Mesothelial cell of epicardium (in vitro differentiated cells): ENCODE data around the gene TUBB1. TPM values are rescaled to one million over a fixed set of nuclear protein-coding genes. Genes with fewer than 3 reads are reported as not detected.

ENCODE experiments used
- DNase-seq, 2 experiments: peaks; one replicate each; pipeline ENCODE4 v3.0.0; 2021; ENCODE audit warnings: low spot score in 2 of 2; ENCODE audit not compliant: unreplicated experiment in 2 of 2
- H3K27ac Mint-ChIP-seq: 2 replicates; pipeline ENCODE4 v1.8.0; 2021; ENCODE audit warnings: mixed read lengths
- H3K27me3 Mint-ChIP-seq: 2 replicates; pipeline ENCODE4 v1.8.0; 2021; ENCODE audit warnings: low read depth, mixed read lengths
- H3K36me3 Mint-ChIP-seq: 2 replicates; pipeline ENCODE4 v1.8.0; 2021; ENCODE audit warnings: mixed read lengths
- H3K4me1 Mint-ChIP-seq: 2 replicates; pipeline ENCODE4 v1.8.0; 2021; ENCODE audit warnings: mixed read lengths
- H3K4me3 Mint-ChIP-seq: 2 replicates; pipeline ENCODE4 v1.8.0; 2021; ENCODE audit warnings: mild to moderate bottlenecking, moderate library complexity, mixed read lengths
- H3K9me3 Mint-ChIP-seq: 2 replicates; pipeline ENCODE4 v1.8.0; 2021; ENCODE audit warnings: mixed read lengths
- total RNA-seq: library from RNA; stranded (reverse); gene quantifications from 3 replicates; pipeline ENCODE4 v1.2.1, GENCODE V29; 2021
- TF ChIP-seq, protein P1 (sequence below): fragments of 200-600 bp; sonication (generic); IDR thresholded peaks from one replicate; pipeline ENCODE4 v1.5.0; 2021; ENCODE audit warnings: antibody characterized with exemption; ENCODE audit not compliant: unreplicated experiment

The TUBB1 gene
- total RNA-seq, 1 donor from 2014 or later: not detected

DNA sequence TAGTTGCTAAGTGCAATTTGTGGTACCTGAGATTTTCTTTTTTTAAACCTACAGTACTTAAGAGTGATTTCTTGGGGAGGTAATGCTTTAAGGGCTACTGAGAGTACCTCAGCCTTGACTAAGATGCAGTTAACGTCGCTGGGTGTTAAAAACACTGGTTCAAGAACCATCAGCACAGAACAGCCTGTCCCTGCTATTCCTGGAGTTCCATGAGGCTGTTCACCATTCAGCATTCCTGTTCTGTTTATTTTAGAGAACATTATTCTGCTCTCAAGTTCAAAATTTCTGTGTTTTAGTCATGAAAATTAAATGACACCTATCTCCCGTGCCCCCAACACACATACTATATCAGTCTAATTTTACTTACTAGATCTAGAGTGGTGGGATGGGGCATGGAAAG, 25.1 kb downstream of the TUBB1 start:
- H3K4me3 Mint-ChIP-seq: no peak overlapping the region
- no peaks in the 10 kb centered on the region for H3K9me3 Mint-ChIP-seq
- peaks cover 1% of the 10 kb centered on the region for H3K27me3 Mint-ChIP-seq
- DNase-seq: no peak
- peaks cover 31% of the 10 kb centered on the region for H3K4me1 Mint-ChIP-seq
- no peak overlapping the region for H3K27ac Mint-ChIP-seq
- TF ChIP-seq, protein P1, sequence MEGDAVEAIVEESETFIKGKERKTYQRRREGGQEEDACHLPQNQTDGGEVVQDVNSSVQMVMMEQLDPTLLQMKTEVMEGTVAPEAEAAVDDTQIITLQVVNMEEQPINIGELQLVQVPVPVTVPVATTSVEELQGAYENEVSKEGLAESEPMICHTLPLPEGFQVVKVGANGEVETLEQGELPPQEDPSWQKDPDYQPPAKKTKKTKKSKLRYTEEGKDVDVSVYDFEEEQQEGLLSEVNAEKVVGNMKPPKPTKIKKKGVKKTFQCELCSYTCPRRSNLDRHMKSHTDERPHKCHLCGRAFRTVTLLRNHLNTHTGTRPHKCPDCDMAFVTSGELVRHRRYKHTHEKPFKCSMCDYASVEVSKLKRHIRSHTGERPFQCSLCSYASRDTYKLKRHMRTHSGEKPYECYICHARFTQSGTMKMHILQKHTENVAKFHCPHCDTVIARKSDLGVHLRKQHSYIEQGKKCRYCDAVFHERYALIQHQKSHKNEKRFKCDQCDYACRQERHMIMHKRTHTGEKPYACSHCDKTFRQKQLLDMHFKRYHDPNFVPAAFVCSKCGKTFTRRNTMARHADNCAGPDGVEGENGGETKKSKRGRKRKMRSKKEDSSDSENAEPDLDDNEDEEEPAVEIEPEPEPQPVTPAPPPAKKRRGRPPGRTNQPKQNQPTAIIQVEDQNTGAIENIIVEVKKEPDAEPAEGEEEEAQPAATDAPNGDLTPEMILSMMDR: no peak
- H3K36me3 Mint-ChIP-seq: peaks cover 6% of the 10 kb centered on the region

GRCh38 chr20:59044796-59045195, 25.6 kb downstream of the TUBB1 start:
- Mint-ChIP-seq H3K9me3 (no peaks in the 10 kb centered on the region), H3K4me3 (no peak overlapping the region), H3K36me3 (peaks cover 6% of the 10 kb centered on the region), H3K4me1 (peaks cover 27% of the 10 kb centered on the region), H3K27ac (no peak overlapping the region), H3K27me3 (peaks cover 4% of the 10 kb centered on the region)
- DNase-seq: no peak
- TF ChIP-seq, protein P1: no peak

DNA sequence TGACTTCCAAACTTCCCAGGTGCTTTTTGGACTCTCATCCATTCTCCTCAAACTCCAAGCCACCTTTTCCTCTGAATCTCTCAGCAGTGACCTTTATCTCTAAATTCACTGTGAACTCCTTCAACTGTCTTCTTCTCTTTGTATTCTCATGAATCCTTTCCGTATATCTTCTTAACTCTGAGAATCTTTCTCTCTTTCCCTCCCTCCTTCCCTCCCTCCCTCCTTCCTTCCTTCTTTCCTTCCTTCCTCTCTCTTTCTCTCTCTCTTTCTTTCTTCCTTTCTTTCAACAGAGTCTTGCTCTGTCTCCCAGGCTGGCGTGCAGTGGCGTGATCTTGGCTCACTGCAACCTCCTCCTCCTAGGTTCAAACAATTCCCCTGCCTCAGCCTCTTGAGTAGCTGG, 27.6 kb downstream of the TUBB1 start:
- H3K27me3 Mint-ChIP-seq: peaks cover 13% of the 10 kb centered on the region
- no peak for DNase-seq
- H3K27ac Mint-ChIP-seq: no peak overlapping the region
- H3K36me3 Mint-ChIP-seq: no peaks in the 10 kb centered on the region
- TF ChIP-seq, protein P1: no peak
- peaks cover 8% of the 10 kb centered on the region for H3K4me1 Mint-ChIP-seq
- no peak overlapping the region for H3K4me3 Mint-ChIP-seq
- no peaks in the 10 kb centered on the region for H3K9me3 Mint-ChIP-seq

- Mint-ChIP-seq H3K27me3 (peaks cover 13% of the 10 kb centered on the region), H3K27ac (no peak overlapping the region), H3K9me3 (no peaks in the 10 kb centered on the region), H3K4me1 (peaks cover 8% of the 10 kb centered on the region), H3K4me3 (no peak overlapping the region), H3K36me3 (no peaks in the 10 kb centered on the region)
- no peak for DNase-seq
- TF ChIP-seq, protein P1: no peak
These were observed 28.9 kb downstream of the TUBB1 start for GRCh38 chr20:59047938-59048680.

DNA sequence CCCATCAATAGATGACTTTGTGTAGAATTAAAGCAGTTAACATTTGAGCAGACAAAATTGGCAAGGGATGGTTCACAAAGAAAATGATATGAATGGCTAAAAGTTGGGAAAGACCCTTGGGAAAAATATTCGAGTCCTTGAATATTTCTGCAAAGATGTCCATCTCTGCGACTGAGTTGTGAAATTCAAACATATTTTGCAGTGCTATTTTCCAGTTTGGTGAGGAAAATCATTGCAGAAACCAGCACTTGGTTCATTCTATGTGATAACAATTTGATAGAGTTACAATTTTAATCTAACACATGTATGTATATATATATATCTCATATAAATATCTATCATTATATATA, 29.4 kb downstream of the TUBB1 start:
- no peaks in the 10 kb centered on the region for H3K9me3 Mint-ChIP-seq
- peaks cover 13% of the 10 kb centered on the region for H3K27me3 Mint-ChIP-seq
- no peak overlapping the region for H3K4me3 Mint-ChIP-seq
- no peaks in the 10 kb centered on the region for H3K36me3 Mint-ChIP-seq
- no peak for DNase-seq
- no peak overlapping the region for H3K27ac Mint-ChIP-seq
- H3K4me1 Mint-ChIP-seq: peaks cover 4% of the 10 kb centered on the region
- TF ChIP-seq, protein P1: no peak

GRCh38 chr20:59050437-59050836, 31.2 kb downstream of the TUBB1 start:
- Mint-ChIP-seq H3K9me3 (no peaks in the 10 kb centered on the region), H3K27me3 (peaks cover 18% of the 10 kb centered on the region), H3K27ac (no peak overlapping the region), H3K4me1 (peaks cover 2% of the 10 kb centered on the region), H3K4me3 (no peak overlapping the region), H3K36me3 (no peaks in the 10 kb centered on the region)
- TF ChIP-seq, protein P1: no peak
- DNase-seq: no peak
